ENCODE measurements around the gene PDCD1.

GRCh38 chr2:241813644-241814392 is 44.9 kb downstream of the PDCD1 start:
- TF ChIP-seq CTCF (IDR thresholded peaks at IDR 0.05) = no peak
- TF ChIP-seq ZFX (IDR thresholded peaks at IDR 0.05; ENCODE audit: borderline replicate concordance) = no peak
